Activated naive CD8-positive, alpha-beta T cell treated with anti-CD3 and anti-CD28 coated beads, Interleukin-2, amount 10 ng/mL, durations not matched to agents 7 days and 5 days (primary cell): ENCODE results near the gene NEXN. TPM values are rescaled to one million over a fixed set of nuclear protein-coding genes. Genes with fewer than 3 reads are reported as not detected.

ENCODE experiments used
- ATAC-seq: fragments of 150-1000 bp; cut with Tn5 transposase; one replicate; pipeline ENCODE4 v1.10.0; 2021; ENCODE audit warnings: low read depth, moderate library complexity
- POLR2A ChIA-PET: fragments of 350-600 bp; sonication (Branson Sonifier 250); formaldehyde crosslinking; loops from one replicate; lab custom pipeline; 2021; ENCODE audit warnings: antibody characterized with exemption; lab: Charles Lee
- DNase-seq: peaks from one replicate; pipeline ENCODE4 v3.0.0; 2021
- H3K27ac Mint-ChIP-seq: one replicate; pipeline ENCODE4 v1.8.0; 2022; ENCODE audit warnings: mild to moderate bottlenecking, mixed read lengths
- H3K27me3 Mint-ChIP-seq: one replicate; pipeline ENCODE4 v1.8.0; 2022; ENCODE audit warnings: mild to moderate bottlenecking, moderate library complexity, mixed read lengths
- H3K36me3 Mint-ChIP-seq: one replicate; pipeline ENCODE4 v1.8.0; 2021; ENCODE audit warnings: mild to moderate bottlenecking, mixed read lengths
- H3K4me1 Mint-ChIP-seq: one replicate; pipeline ENCODE4 v1.8.0; 2021; ENCODE audit warnings: mixed read lengths
- H3K4me3 Mint-ChIP-seq: one replicate; pipeline ENCODE4 v1.8.0; 2022; ENCODE audit warnings: mild to moderate bottlenecking, moderate library complexity, mixed read lengths
- H3K9me3 Mint-ChIP-seq: one replicate; pipeline ENCODE4 v1.8.0; 2021; ENCODE audit warnings: mixed read lengths
- total RNA-seq, 2 experiments: library from RNA; stranded (reverse); gene quantifications; one replicate each; pipeline ENCODE4 v1.2.3, GENCODE V29; 2021

Gene NEXN
- total RNA-seq, 2 experiments from 2014 or later = 2.0 to 3.0 TPM

GRCh38 chr1:77925956-77926355 is 37.5 kb downstream of the NEXN start:
- Mint-ChIP-seq H3K4me3 (peak overlapping the region; percentile 74), H3K27ac (no peak overlapping the region)

GRCh38 chr1:77926561-77927357 is 38.3 kb downstream of the NEXN start:
- Mint-ChIP-seq H3K36me3 (peaks cover 2% of the 10 kb centered on the region), H3K4me3 (peak overlapping the region; percentile 74), H3K27ac (peak overlapping the region; percentile 76), H3K4me1 (peaks cover 7% of the 10 kb centered on the region), H3K9me3 (no peaks in the 10 kb centered on the region), H3K27me3 (no peaks in the 10 kb centered on the region)
- no peak for ATAC-seq
- DNase-seq = no peak
- POLR2A ChIA-PET = interaction anchor here (0.6 to 1.2 kb wide), 2 partner anchors 77 to 242 kb away, joined by 3 read pairs; partner anchors contain the start of gene DNAJB4

More at GRCh38 chr1:77925956-77926355, 37.5 kb downstream of the NEXN start:
- POLR2A ChIA-PET = interaction anchor here (1.2 kb wide), 1 partner anchor 78 kb away, joined by 3 read pairs; the partner anchor contains the start of gene DNAJB4
- H3K9me3 Mint-ChIP-seq = no peaks in the 10 kb centered on the region
- DNase-seq (no peak), ATAC-seq (no peak)
- peaks cover 2% of the 10 kb centered on the region for H3K36me3 Mint-ChIP-seq
- H3K4me1 Mint-ChIP-seq = peaks cover 7% of the 10 kb centered on the region
- H3K27me3 Mint-ChIP-seq = no peaks in the 10 kb centered on the region

GRCh38 chr1:77927414-77927813 is 39.0 kb downstream of the NEXN start:
- ATAC-seq = no peak
- Mint-ChIP-seq H3K36me3 (peaks cover 2% of the 10 kb centered on the region), H3K4me3 (peak overlapping the region; percentile 72), H3K27me3 (no peaks in the 10 kb centered on the region), H3K9me3 (no peaks in the 10 kb centered on the region), H3K4me1 (peaks cover 7% of the 10 kb centered on the region), H3K27ac (peak overlapping the region; percentile 65)
- no peak for DNase-seq
- POLR2A ChIA-PET = interaction anchor here (0.7 kb wide), 1 partner anchor 81 kb away, joined by 4 read pairs; no protein-coding TSS in a partner anchor

- Mint-ChIP-seq H3K9me3 (no peaks in the 10 kb centered on the region), H3K27me3 (no peaks in the 10 kb centered on the region), H3K36me3 (peaks cover 2% of the 10 kb centered on the region), H3K27ac (no peak overlapping the region), H3K4me3 (no peak overlapping the region), H3K4me1 (peaks cover 7% of the 10 kb centered on the region)
- DNase-seq (no peak), ATAC-seq (no peak)
- POLR2A ChIA-PET = no interaction called here
Observed at GRCh38 chr1:77929806-77930205, 41.4 kb downstream of the NEXN start.

GRCh38 chr1:77938651-77939050 is 50.2 kb downstream of the NEXN start:
- H3K27me3 Mint-ChIP-seq = no peaks in the 10 kb centered on the region

GRCh38 chr1:77940921-77941570 is 52.6 kb downstream of the NEXN start:
- POLR2A ChIA-PET = no interaction called here
- Mint-ChIP-seq H3K36me3 (peaks cover 31% of the 10 kb centered on the region), H3K27ac (no peak overlapping the region), H3K27me3 (no peaks in the 10 kb centered on the region), H3K4me1 (peaks cover 8% of the 10 kb centered on the region), H3K9me3 (no peaks in the 10 kb centered on the region), H3K4me3 (no peak overlapping the region)
- ATAC-seq (no peak), DNase-seq (no peak)

More at GRCh38 chr1:77938651-77939050, 50.2 kb downstream of the NEXN start:
- peaks cover 6% of the 10 kb centered on the region for H3K4me1 Mint-ChIP-seq
- ATAC-seq (no peak), DNase-seq (no peak)
- POLR2A ChIA-PET = interaction anchor here (0.7 kb wide), 1 partner anchor 13 kb away, joined by 3 read pairs; no protein-coding TSS in a partner anchor
- H3K9me3 Mint-ChIP-seq = no peaks in the 10 kb centered on the region
- H3K27ac Mint-ChIP-seq = no peak overlapping the region
- H3K36me3 Mint-ChIP-seq = peaks cover 26% of the 10 kb centered on the region
- no peak overlapping the region for H3K4me3 Mint-ChIP-seq

- POLR2A ChIA-PET = interaction anchor here (0.5 kb wide), 1 partner anchor 385 kb away, joined by 4 read pairs; no protein-coding TSS in a partner anchor
- Mint-ChIP-seq H3K27ac (no peak overlapping the region), H3K27me3 (no peaks in the 10 kb centered on the region), H3K9me3 (no peaks in the 10 kb centered on the region), H3K4me3 (no peak overlapping the region), H3K4me1 (peaks cover 8% of the 10 kb centered on the region), H3K36me3 (peaks cover 34% of the 10 kb centered on the region)
- DNase-seq = no peak
- ATAC-seq = no peak
Observed at GRCh38 chr1:77942400-77943140, 54.1 kb downstream of the NEXN start.

GRCh38 chr1:77945345-77945744 is 56.9 kb downstream of the NEXN start:
- DNase-seq (no peak), ATAC-seq (no peak)
- POLR2A ChIA-PET = interaction anchor here (1.5 kb wide), 1 partner anchor 11 kb away, joined by 3 read pairs; no protein-coding TSS in a partner anchor
- no peaks in the 10 kb centered on the region for H3K9me3 Mint-ChIP-seq
- H3K27me3 Mint-ChIP-seq = no peaks in the 10 kb centered on the region
- H3K4me1 Mint-ChIP-seq = peaks cover 16% of the 10 kb centered on the region
- H3K4me3 Mint-ChIP-seq = no peak overlapping the region
- H3K27ac Mint-ChIP-seq = no peak overlapping the region
- H3K36me3 Mint-ChIP-seq = peaks cover 38% of the 10 kb centered on the region

- Mint-ChIP-seq H3K4me1 (peaks cover 20% of the 10 kb centered on the region), H3K27me3 (no peaks in the 10 kb centered on the region), H3K9me3 (no peaks in the 10 kb centered on the region), H3K4me3 (no peak overlapping the region), H3K27ac (no peak overlapping the region), H3K36me3 (peaks cover 38% of the 10 kb centered on the region)
- no peak for ATAC-seq
- POLR2A ChIA-PET = no interaction called here
- DNase-seq = no peak
Observed at GRCh38 chr1:77948841-77949424, 60.5 kb downstream of the NEXN start.

- Mint-ChIP-seq H3K4me1 (peaks cover 21% of the 10 kb centered on the region), H3K27ac (peak overlapping the region; percentile 15)
- POLR2A ChIA-PET = interaction anchor here (1.0 kb wide), 1 partner anchor 13 kb away, joined by 3 read pairs; no protein-coding TSS in a partner anchor
Observed at GRCh38 chr1:77950873-77951272, 62.4 kb downstream of the NEXN start.

GRCh38 chr1:77951328-77951727 is 62.9 kb downstream of the NEXN start:
- H3K9me3 Mint-ChIP-seq = no peaks in the 10 kb centered on the region
- H3K36me3 Mint-ChIP-seq = peaks cover 40% of the 10 kb centered on the region
- ATAC-seq = no peak
- no peaks in the 10 kb centered on the region for H3K27me3 Mint-ChIP-seq
- H3K27ac Mint-ChIP-seq = no peak overlapping the region
- DNase-seq = no peak
- H3K4me1 Mint-ChIP-seq = peaks cover 21% of the 10 kb centered on the region
- H3K4me3 Mint-ChIP-seq = no peak overlapping the region
- POLR2A ChIA-PET = interaction anchor here (1.0 kb wide), 1 partner anchor 13 kb away, joined by 3 read pairs; no protein-coding TSS in a partner anchor

More at GRCh38 chr1:77950873-77951272, 62.4 kb downstream of the NEXN start:
- Mint-ChIP-seq H3K36me3 (peaks cover 40% of the 10 kb centered on the region), H3K9me3 (no peaks in the 10 kb centered on the region), H3K27me3 (no peaks in the 10 kb centered on the region), H3K4me3 (no peak overlapping the region)
- ATAC-seq = no peak
- DNase-seq = no peak

- DNase-seq (no peak), ATAC-seq (no peak)
- POLR2A ChIA-PET = no interaction called here
- Mint-ChIP-seq H3K4me1 (peaks cover 17% of the 10 kb centered on the region), H3K36me3 (peaks cover 37% of the 10 kb centered on the region), H3K27ac (no peak overlapping the region), H3K27me3 (no peaks in the 10 kb centered on the region), H3K9me3 (no peaks in the 10 kb centered on the region), H3K4me3 (no peak overlapping the region)
Observed at GRCh38 chr1:77953907-77954306, 65.5 kb downstream of the NEXN start.
